Stimulated activated CD8-positive, alpha-beta memory T cell treated with anti-CD3 and anti-CD28 coated beads, Interleukin-15, amount 100 ng/mL, for 1 hour (primary cell): Measurements from ENCODE around the gene YOD1.

Experiments
- DNase-seq: peaks from one replicate; pipeline ENCODE4 v3.0.0-alpha.2; 2020; ENCODE audit warnings: low read depth

Gene YOD1

DNA sequence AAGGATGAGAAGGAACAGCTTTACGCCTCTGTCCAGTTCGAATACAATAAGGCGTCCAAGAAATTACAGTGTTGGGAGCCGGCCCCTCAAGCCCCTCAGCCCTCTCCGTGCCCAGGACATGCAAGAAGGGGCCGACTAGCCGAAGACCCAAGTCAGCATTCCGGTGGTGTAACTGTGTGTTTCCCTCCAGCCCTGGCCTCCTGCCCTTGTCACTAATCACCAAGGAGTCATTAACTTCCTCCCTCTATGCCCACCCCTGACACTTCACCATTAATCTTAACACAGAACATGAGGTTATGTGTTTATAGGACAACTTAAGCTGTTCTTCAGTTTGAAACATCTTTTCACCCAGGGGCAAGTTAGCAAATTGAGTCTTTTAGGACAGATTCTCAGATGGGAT is 21.2 kb upstream of the YOD1 start:
- no peak for DNase-seq

DNA sequence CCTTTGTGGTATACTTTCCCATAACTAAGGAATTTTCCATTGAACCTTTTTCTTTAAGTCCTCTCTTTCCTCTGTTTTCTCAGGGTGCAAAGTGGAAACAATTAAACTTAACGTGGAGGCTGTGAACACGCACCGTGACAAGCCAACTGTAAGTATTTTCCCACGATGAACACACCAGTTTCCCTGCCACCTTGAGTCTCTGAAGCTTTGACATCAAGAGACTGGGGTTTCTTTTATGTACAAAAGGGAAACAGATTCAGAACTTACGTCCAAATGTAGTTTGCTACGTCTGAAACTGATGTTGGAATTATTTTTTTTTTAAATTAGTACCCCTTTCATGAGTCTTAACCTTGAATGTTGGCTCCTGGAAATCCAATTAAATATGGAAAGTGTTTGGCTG is 20.4 kb upstream of the YOD1 start:
- DNase-seq, result no peak

DNA sequence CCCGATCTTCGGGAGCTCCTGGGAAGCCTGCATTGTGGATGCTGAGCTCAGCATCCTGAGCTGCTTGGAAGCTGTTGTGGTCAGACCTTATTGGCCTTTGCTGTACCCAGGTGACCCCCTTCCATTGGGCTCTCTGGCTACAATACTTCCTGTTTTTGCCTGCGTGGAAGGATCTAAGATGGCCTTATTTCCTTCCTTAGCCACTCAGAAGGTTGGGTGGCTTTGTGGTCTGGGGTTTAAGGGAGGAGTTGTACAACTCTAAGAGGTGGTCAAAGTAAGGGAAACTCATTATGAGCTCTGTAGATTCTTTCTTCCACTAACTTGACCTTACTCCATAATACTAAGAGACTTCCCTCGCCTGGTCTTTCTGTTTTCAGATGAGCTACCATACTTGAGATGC is 19.8 kb upstream of the YOD1 start:
- DNase-seq, result no peak

DNA sequence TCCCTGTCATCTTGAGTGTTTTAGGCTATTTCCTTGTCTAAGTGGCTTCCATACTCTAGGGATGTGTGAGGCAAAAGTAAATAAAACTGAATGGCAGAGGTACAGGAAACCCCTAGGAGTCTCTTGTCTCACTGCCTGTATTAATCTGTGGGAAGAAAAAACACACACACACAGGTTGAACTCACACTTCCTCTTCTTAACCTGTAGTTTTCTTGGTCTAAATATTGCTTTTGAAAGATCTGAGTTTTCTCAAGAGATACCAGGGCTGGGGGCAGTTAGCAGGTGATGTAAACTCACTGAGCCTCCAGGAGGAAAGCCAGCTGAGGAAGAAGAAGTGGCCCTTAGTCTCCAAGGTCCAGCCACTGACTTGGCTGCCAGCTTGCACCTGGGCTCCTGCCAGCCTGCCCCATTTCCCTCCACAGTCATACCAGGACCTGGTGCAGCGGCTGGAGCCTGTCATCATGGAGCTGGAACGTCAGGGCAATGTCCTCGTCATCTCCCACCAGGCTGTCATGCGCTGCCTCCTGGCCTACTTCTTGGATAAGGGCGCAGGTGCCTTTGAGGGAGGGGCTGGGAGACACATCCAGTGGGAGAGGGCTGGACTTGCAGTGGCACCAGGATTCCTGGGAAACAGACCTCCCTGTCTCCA is 19.0 kb upstream of the YOD1 start:
- DNase-seq, result no peak

DNA sequence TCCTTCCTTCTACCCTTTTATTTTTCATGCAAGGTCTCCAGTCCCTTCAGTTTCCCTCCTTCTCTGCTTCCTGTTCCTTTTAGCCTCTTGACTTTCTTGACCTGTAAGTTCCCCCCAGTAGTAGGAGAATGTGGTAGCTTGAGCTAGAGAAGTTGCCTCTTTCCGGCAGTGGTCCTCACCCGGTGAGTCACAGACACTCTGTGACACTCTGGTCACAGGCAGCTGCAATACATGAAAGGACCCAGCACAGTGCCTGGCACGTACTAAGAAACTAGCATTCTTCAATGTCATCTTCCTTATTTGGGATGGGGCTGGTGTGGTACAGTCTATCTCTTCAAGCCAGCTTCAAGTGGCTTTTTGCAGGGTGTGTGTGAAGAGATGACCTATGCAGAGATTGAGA is 18.1 kb upstream of the YOD1 start:
- DNase-seq, result no peak

DNA sequence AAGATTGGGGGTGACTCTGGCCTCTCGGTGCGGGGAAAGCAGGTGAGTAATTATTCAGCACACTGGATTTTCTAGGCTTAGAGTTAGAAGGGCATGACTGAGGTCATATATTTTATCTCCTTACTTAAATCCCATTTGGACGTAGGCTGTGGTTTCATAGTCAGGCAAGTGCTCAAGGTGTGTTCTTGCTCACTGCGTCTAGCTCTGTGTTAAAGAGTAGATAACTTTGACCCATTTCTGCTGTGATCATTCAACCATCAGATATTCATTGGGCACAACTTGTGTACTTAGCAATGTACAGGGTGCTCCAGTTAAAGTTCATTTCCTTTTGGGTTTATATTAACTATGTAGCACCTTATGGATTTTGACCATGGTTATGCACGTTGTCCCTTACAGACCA is 16.7 kb upstream of the YOD1 start:
- DNase-seq, result no peak

DNA sequence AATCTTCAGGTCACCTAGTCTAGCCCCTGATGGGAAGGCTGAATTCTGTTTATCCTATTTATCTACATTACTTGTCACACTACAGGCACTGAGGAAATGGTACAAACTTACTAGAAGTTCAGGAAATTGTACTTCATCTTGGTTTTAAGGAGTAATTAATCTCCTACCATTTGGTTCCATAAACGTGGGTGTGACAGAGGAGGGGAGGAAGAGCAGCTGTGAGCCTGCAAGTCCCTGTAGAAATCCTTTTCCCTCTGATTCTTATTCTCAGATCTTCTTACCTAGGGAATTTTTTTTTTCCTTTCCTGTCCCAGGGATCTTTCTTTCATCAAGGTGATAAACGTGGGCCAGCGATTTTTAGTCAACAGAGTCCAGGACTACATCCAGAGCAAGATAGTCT is 16.2 kb upstream of the YOD1 start:
- no peak for DNase-seq

DNA sequence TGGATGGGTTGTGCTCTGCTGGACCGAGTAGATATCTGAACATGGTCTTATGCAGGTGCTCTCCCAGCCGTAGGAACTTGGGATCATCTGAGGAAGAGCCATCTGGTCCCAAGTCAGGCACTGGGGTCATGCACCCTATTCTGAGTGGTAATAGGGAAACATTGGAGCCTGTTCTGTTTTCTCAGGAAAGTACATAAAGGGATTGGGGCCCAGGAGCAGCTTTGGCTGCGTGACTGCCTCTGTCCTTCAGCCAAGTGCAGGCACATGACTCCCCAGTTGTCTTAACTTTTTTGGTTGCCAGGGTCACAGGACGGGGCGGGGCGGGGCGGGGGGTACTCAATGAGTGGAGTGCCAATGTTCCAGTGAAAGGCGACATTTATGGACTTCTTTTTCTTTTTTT is 13.6 kb upstream of the YOD1 start:
- DNase-seq, result no peak

DNA sequence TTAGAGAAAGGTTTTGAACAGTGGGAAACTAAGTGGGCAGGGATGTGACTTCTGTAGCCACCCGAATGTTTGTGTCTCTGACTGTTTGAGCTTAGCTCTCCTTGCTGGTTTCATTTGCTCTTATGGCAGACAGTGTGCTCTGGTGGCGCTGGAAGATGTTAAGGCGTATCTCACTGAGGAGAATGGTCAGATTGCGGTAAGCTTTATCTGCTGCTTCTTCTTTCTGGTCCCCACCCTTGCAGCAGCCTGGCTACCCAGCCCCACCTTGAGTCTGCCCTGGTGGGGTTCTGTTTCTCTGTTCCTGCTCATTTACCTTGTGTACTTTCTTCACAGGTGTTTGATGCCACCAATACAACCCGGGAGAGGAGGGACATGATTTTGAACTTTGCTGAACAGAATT is 12.0 kb upstream of the YOD1 start:
- no peak for DNase-seq

DNA sequence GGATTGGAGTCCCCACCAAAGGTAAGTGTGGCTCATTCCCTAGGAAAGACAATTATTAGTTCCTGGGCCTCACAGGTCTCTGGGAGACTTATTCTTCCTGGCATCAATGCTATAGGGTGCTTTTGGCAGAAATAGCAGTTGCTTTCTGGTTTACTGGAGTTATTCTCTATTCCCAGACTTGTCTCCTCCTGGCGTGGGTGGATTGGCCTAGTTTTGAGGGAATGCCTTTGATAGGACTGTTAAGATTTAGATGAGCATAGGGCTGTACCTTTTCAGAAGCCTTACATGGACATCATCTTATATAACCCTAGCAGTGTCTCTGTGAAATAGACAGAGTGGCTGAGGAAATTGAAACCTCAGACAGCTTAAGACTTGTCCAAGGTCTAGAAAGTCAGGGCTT is 11.1 kb upstream of the YOD1 start:
- no peak for DNase-seq

DNA sequence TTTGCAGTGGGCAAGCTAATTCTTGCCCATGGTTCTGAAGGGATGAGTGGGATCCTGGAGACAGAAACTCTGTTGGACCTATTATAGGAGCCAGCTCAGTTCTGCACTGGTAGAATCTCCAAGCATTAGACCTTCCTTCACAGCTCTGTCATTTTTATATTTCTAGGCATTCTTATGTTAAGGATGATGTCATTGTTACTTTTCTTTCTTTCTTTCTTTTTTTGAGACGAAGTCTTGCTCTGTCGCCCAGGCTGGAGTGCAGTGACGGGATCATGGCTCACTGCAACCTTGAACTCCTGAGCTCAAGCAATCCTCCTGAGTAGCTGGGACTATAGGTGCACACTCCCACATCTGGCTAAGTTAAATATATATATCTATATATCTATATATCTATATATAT is 9.6 kb upstream of the YOD1 start:
- DNase-seq, result no peak

DNA sequence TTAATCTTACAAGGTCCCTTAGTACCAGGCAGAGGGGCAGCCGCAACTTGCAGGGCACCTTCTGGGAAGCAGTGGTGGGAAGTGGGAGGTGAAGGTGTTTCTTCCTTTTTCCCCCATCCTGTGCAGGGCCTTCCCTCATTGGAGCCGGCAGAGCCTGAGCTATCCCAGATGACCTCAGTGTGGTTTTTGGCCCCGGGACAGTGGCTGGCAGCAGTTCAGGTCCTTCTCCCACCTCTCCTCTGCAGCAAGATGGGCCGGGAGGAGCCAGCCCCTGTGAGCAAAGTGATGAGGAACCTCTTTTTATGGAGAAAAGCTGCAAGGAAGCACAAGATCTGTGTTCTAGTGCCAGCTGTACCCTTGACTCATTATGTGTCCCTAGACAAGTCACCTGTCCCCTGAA is 8.9 kb upstream of the YOD1 start:
- no peak for DNase-seq

DNA sequence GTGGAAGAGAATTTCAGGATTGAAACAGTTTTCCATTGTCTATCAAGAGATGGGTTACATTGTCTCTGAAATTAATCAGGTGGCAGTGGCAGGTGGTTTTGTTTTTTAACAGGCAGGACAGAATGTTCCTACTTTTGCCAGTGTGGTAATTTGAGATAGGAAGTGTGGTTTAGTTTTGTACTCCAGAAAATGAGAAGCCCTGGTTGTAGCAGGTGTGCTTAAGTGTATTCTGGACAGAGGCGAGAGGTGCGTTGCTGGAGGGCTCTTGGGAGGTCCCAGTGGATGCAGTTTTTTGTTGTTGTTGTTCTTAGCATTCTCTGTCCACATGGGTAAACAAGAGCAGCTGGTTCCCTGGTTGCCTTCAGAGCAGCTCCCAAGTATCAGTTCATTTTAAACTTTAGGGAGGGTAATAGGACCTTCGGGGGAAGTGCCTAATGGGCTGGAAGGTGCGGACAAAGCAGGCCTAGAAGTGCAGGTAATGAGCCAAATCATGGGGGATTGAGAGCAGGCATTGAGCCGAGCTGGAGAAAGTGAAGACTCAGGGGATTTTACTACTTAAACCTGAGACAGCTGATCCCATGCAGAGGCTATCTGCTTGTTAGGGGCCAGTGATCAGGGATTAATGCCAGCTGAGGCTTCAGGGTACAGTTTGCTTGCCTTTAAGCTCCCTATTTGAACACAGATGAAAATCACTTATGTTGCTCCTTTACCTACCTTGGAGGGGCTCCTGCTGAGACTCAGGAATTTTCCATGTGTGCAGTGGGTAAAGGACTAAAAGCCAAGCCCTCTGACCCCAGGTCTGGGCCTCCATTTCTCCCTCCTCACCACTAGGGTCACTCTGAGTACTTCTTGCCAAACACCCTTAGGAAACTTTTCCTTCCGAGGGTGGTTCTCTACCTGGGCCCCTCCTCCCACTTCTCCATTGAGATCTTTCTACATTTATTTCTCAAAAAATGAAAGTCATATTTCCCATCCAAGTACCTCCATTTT is 8.2 kb upstream of the YOD1 start:
- no peak for DNase-seq

DNA sequence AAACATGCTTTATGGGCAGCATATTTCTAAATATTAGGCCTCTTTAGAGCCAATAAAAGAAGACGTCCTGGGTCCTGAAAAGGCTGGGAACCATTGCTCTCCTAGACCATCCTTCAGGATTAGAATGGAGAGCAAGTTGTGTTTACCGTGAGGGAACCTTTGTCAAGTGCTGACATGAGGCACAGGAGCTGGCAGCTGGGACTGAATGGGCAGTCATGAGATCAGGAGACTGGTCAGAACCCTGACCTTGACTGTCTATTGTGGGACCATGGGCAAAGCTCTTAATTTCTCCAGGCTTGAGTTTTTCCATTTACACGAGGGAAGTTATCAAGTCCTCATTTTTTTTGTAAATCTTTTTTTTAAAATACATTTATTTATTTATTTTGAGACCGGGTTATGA is 7.2 kb upstream of the YOD1 start:
- no peak for DNase-seq

DNA sequence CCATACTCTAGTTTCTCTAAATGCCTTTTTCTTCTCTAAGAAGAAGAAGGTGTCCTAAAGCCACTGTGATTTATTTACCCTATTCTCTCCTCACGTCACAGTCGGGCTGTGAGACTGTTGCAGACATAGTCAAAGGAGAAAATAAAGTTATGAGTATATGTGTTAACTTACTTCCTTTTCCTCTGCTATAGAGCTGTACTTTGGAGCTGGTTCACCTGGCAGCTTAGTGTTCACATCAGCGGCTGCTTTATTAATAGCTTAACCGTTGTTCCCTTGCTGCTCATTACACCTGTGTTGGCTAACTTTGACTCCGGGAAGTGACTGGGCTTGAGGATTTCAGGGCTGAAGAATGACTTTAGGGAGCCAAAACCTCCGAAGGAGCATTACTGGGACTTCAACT is 5.7 kb upstream of the YOD1 start:
- no peak for DNase-seq

DNA sequence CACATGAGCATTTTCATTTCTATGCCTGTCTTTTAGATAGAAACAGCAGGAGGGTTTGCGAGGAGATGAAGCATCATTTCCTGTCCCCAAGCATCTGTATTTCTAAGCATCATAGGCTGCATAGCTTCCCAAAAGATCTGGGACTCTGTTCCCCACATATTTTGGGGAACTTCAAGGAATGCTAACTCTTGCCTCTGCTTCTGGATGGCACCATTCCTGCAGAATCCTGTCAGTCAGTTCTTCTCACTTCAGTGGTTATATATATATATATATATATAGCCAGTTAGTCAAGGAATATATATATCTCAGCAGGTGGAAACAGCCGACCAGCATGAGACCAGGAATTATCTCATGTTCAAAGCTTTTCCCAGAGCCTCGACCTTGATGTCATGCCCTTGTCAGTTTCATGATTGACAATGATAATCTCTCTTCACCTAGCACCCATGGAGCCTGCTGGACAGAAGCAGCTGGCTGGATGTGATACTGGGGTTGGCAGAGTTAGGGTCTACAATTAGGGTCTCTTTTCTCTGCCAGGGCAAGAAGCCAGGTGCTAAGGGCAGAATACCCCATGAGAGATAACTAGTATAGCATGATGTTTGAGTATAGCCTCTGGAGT is 4.5 kb upstream of the YOD1 start:
- no peak for DNase-seq

DNA sequence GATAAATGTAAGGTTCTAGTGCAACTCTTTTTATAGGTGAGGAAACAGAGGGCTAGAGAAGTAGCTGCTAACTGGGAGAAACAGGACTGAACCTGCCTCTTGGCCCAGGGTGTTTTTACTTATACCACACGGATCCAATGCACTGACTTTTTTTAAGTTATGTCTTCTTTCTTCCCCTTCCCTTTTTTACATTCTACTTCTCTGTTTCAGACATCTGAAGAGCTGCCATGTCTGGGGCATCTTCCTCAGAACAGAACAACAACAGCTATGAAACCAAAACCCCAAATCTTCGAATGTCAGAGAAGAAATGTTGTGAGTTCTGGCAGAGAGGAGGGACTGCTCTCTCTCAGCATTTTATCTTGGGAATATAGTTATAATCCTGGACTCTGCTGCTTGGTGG is 3.5 kb upstream of the YOD1 start:
- no peak for DNase-seq

DNA sequence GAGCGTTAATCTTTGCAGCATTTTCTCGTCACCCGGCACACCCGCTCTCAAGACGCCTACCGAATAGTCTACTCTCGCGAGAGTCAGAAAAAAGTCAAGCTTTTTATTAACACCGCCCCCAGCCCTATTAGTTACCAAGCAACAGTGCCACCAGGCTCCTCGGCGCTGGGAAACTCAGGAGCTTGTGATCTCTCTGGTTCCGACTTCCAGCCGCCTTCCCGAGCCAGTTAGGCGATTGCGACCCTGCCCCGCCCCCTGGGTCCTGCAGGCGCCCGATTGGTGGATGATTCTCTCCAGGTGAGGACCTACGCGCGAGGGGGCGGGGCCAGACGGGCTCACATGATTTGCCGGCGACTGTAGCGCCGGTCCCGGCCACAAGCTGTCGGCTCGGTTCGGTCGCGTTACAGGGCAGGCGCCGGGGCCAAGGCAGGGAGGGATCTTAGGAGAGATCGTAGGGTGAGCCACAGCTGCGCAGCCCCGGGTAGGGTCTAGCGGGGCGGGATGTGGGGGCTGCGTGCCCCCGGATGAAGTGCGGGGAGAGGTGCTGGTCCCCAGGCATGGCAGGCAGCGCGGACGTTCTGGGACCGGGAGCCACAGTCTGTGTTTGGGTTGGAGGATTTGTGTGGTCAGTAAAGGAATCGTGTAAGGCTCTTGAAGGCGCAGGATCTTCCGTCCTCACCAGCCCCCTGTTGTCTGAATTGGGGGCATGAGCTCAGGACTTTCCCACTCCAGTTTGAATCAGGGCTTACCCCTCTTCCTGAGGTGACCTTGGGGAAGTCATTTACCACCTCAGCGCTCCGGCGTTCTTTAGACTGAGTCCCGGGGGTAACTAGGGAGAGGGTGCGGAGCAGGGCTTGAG is 2.1 kb upstream of the YOD1 start, which contains the start of gene PFKFB2:
Gene PFKFB2 (plus strand): TSS at position 365 of the 859 bp plus-strand sequence. CDS start 1,443 bp downstream, outside the sequence.
- peak; percentile 86 for DNase-seq

DNA sequence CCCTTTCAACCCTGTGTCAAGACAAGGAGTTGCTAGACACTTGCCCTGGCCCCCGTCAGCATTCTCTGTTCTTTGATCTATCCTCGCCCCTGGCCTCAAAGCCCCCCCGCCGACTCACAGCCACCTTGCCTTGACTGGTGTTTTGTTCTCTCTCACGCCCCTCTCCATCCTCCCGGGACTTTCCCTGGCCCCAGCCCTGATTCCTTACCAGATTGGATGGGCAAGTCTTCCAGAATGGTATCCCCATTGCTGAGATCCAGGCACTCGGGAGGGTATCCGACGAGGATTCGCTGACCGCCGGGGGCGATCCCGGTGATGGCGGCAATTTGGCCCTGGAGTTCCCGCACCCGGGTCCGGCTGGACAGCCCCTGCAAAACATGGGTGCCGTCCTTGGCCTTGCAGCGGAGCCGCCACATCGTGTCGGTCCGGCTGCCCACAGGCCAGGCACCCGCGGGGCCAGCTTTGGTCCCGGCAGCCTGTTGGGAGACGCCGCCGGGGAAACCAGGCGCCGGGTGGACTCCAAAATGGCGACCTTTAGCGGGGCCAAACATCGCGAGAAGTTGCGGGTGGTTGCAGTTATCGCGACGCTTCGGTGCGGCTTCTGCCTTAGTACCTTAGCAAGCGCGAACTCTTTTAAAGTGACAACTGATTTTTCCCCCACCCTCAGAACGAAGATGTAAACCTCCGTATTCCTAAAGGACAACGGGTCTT is 373 bp downstream of the YOD1 start:
- DNase-seq, result peak; percentile 82

DNA sequence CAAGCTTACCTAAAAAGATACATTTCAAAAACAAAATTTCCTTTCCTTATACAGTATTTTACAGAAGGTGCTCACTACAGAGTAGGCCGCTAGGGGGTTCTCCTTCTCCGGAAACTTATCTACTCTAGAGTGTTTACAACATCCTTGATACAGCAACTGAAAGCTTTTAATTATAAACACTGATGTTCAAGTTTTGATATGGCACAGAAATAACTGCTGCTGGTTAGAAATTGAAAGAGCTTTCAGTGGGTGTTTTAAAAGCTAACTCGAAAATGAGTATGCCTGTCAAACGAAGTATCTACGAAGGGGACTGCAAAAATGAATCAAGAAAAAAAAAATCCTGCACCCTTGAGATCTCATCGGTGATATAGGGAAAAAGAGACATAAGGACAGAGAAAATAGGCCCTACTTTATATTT is 1.0 kb downstream of the YOD1 start:
- peak; percentile 32 for DNase-seq

DNA sequence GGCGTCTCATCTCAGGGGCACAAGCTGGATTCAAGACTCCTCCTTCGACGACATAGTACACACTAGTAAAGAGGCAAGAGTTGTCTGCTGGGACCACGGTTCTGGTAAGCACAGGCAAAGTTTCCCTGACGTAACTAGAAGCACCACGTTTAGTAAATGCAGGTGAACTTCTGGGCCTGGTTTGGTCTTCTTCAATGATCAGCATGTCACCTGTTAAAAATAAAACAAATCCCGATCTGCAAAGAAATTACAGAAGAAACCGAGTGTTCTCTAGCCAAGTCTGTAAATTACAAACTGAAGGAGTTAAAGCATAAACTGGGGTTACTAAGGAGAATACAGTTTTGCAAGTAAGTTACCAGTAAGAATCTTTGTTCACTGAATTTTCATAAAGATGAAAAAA is 1.5 kb downstream of the YOD1 start:
- DNase-seq, result no peak
